ENCODE results near the gene AGBL4.
A peak's percentile ranks its signal among the peaks of the same experiment; 100 is the strongest.

The AGBL4 gene

DNA sequence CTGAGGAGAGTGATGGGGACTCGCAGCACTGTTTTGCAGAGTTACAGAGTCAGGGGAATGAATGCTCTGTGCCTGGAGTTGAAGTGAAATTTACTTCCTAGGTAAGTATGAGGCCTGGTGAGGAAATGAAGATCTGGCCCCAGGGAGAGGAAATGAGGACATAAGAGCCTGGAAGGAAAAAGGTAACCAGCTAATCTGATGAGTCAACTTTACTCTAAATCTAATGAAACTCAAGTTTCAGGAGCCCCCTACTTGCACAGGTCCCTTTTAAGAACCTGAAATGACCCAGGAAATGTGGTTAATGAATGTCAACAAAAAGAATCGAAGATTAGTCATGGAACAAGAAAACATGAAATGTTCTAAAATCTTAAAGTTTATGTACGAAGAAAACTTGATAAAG lies 599.0 kb downstream of the AGBL4 start:
- TF ChIP-seq, protein P1, sequence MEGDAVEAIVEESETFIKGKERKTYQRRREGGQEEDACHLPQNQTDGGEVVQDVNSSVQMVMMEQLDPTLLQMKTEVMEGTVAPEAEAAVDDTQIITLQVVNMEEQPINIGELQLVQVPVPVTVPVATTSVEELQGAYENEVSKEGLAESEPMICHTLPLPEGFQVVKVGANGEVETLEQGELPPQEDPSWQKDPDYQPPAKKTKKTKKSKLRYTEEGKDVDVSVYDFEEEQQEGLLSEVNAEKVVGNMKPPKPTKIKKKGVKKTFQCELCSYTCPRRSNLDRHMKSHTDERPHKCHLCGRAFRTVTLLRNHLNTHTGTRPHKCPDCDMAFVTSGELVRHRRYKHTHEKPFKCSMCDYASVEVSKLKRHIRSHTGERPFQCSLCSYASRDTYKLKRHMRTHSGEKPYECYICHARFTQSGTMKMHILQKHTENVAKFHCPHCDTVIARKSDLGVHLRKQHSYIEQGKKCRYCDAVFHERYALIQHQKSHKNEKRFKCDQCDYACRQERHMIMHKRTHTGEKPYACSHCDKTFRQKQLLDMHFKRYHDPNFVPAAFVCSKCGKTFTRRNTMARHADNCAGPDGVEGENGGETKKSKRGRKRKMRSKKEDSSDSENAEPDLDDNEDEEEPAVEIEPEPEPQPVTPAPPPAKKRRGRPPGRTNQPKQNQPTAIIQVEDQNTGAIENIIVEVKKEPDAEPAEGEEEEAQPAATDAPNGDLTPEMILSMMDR (IDR thresholded peaks at IDR 0.05; ENCODE audit: low read depth, low read length): no peak
- in situ Hi-C loops (cut with HindIII; ENCODE audit: low sequenced_read_pairs): no loop called here
- no peak overlapping the region for H3K4me3 ChIP-seq (ENCODE audit: low read depth, low read length)
- DNase-seq (ENCODE audit: low read depth, low spot score): peak; percentile 1

DNA sequence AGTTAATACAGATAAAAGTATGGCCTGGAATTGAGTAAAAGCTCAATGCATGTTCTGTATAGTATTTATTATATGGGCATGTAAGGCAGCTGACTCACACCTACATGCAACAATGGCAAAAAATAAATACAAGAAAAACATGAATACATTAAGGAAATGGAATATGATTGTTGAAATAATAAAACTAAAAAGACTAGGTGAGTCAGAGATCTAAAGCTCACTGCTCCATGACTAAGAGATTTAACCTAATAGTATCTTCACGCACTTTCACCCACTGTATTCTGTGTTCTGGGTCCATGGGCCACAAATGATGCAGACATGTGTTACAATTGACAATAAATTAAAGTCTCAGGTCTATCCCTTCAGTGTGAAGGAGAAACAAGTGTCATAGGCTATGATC lies 607.0 kb downstream of the AGBL4 start:
- TF ChIP-seq, protein P1 (IDR thresholded peaks at IDR 0.05; ENCODE audit: low read depth, low read length): no peak
- DNase-seq (ENCODE audit: low read depth, low spot score): no peak
- in situ Hi-C loops (cut with HindIII; ENCODE audit: low sequenced_read_pairs): no loop called here
- H3K4me3 ChIP-seq (ENCODE audit: low read depth, low read length): no peak overlapping the region

DNA sequence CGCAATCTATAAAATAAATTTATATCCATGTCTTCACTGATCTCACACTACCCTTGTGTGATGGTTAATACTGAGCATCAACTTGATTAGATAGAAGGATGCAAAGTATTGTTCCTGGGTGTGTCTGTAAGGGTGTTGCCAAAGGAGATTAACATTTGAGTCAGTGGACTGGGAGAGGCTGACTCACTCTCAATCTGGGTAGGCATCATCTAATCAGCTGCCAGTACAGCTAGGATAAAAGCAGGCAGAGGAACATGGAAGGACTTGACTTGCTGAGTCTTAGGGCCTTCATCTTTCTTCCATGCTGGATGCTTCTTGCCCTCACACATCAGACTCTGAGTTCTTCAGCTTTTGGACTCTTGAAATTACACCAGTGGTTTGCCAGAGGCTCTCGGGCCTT lies 615.4 kb downstream of the AGBL4 start:
- TF ChIP-seq, protein P1 (IDR thresholded peaks at IDR 0.05; ENCODE audit: low read depth, low read length): no peak
- H3K4me3 ChIP-seq (ENCODE audit: low read depth, low read length): no peak overlapping the region
- in situ Hi-C loops (cut with HindIII; ENCODE audit: low sequenced_read_pairs): no loop called here
- DNase-seq (ENCODE audit: low read depth, low spot score): no peak

DNA sequence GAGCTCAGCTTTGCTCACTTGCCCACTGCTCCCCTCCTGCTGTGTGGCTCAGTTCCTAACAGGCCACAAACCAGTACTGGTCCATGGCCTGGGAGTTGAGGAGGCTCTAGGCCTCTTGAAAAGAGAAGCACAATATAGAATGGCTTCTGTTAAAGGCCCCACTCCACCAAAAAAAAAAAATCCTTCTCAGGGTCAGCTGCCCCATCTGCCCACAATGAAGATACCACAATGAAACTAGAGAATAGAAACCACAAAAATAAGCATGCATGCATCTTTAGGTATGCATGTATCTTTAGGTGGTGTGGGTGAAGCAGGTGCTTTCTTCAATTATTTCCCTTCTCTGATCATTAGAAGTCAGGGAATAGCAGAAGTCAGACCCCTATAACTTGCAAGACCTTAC lies 626.7 kb downstream of the AGBL4 start:
- TF ChIP-seq, protein P1 (IDR thresholded peaks at IDR 0.05; ENCODE audit: low read depth, low read length): no peak
- no peak overlapping the region for H3K4me3 ChIP-seq (ENCODE audit: low read depth, low read length)
- DNase-seq (ENCODE audit: low read depth, low spot score): no peak
- in situ Hi-C loops (cut with HindIII; ENCODE audit: low sequenced_read_pairs): no loop called here

DNA sequence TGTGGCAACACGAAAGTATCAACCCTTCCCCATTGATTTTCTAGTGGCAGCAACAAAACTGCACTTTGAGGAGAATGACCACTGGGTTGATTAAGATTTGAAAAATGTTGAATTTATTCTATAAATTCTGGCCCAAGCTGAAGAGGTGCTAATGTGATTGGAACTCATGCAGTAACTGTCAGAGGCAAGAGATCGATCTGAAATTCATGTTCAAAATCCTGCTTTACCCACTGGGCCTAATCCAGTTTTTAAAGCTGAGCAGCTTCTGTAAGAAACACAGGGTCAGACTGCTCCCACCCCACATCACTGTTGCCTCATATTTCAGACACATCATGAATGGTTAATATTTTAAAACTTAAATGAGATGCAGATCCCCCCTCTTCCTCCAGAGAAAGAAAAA lies 629.6 kb downstream of the AGBL4 start:
- TF ChIP-seq, protein P1 (IDR thresholded peaks at IDR 0.05; ENCODE audit: low read depth, low read length): no peak
- in situ Hi-C loops (cut with HindIII; ENCODE audit: low sequenced_read_pairs): no loop called here

DNA sequence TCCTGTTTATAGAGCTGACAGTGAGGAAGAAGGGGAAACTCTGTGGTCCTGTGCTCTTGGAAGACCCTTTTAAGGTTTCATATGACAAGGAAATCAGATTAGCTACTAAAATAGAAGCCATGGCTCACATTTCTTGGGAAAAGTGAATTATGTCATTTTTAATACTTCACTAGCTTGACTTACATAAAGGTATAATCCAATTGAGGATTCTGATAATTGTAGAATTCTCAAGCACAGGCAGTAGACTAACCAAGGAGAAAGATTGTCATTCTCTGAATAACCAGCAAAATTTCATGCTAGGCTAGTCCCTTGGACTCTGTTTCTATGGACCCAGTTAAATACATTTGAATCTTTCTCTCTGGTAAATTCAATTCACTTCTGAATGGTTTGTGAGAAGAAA lies 634.1 kb downstream of the AGBL4 start:
- TF ChIP-seq, protein P1 (IDR thresholded peaks at IDR 0.05; ENCODE audit: low read depth, low read length): no peak
- DNase-seq (ENCODE audit: low read depth, low spot score): no peak
- in situ Hi-C loops (cut with HindIII; ENCODE audit: low sequenced_read_pairs): no loop called here
- H3K4me3 ChIP-seq (ENCODE audit: low read depth, low read length): no peak overlapping the region

More for the DNA sequence above, 629.6 kb downstream of the AGBL4 start:
- H3K4me3 ChIP-seq (ENCODE audit: low read depth, low read length): no peak overlapping the region
- no peak for DNase-seq (ENCODE audit: low read depth, low spot score)

DNA sequence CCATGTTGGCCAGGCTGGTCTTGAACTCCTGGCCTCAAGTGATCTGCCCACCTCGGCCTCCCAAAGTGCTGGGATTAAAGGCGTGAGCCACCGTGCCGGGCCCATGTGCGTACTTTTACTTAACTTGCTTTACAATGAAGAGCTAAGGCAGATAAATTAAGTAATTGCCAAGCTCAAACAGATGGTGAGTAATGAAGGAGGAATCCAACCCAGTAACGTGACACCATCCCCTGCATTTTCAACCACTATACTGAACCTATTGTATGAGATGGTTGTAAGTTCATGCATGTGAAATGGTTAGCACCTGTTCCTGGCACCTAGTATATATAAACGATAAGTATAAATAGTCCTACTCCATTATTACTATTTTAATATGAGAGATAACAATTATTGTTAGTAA lies 659.1 kb downstream of the AGBL4 start:
- in situ Hi-C loops (cut with HindIII; ENCODE audit: low sequenced_read_pairs): no loop called here
- H3K4me3 ChIP-seq (ENCODE audit: low read depth, low read length): no peak overlapping the region
- TF ChIP-seq, protein P1 (IDR thresholded peaks at IDR 0.05; ENCODE audit: low read depth, low read length): no peak
- DNase-seq (ENCODE audit: low read depth, low spot score): peak; percentile 29
